SK-N-SH treated with all-trans-retinoic acid at 6 μM for 48 hours (cell line): ENCODE data around the gene ANXA11.

Experiments
- ATAC-seq: fragments of 200-7000 bp; cut with Tn5 transposase; 3 replicates; pipeline ENCODE4 v1.9.1; 2020; ENCODE audit warnings: mild to moderate bottlenecking, moderate library complexity
- ARNTL ChIP-seq: fragments of 450-650 bp; formaldehyde crosslinking; IDR thresholded peaks from 2 replicates; pipeline ENCODE4 v1.5.0; 2020; ENCODE audit warnings: low read depth, mild to moderate bottlenecking, moderate library complexity, borderline replicate concordance
- BACH2 ChIP-seq: fragments of 250-450 bp; sonication (Bioruptor Pico); IDR thresholded peaks from 2 replicates; pipeline ENCODE4 v1.9.0; 2021; ENCODE audit warnings: mild to moderate bottlenecking, borderline replicate concordance
- CREB5 ChIP-seq: fragments of 250-450 bp; sonication (Bioruptor Pico); IDR thresholded peaks from 2 replicates; pipeline ENCODE4 v1.5.1; 2020; ENCODE audit warnings: low read depth, mild to moderate bottlenecking, moderate library complexity
- ESRRG ChIP-seq: fragments of 250-450 bp; sonication (Bioruptor Pico); IDR thresholded peaks from 2 replicates; pipeline ENCODE4 v1.6.1; 2021; ENCODE audit warnings: mild to moderate bottlenecking
- GLIS3 ChIP-seq: fragments of 250-450 bp; sonication (Bioruptor Pico); IDR thresholded peaks from 2 replicates; pipeline ENCODE4 v1.5.0; 2020; ENCODE audit warnings: mild to moderate bottlenecking, moderate library complexity
- ISL1 ChIP-seq: fragments of 250-450 bp; sonication (Bioruptor Pico); IDR thresholded peaks from 2 replicates; pipeline ENCODE4 v2.1.2; 2022; ENCODE audit warnings: mild to moderate bottlenecking, moderate library complexity
- OSR1 ChIP-seq: fragments of 250-450 bp; sonication (Bioruptor Pico); IDR thresholded peaks from 2 replicates; pipeline ENCODE4 v1.8.0; 2022; ENCODE audit warnings: moderate library complexity, mild to moderate bottlenecking, inconsistent platforms
- PATZ1 ChIP-seq: fragments of 250-450 bp; sonication (Bioruptor Pico); IDR thresholded peaks from 2 replicates; pipeline ENCODE4 v1.8.0; 2020; ENCODE audit warnings: mild to moderate bottlenecking, moderate library complexity, borderline replicate concordance
- POU6F1 ChIP-seq: fragments of 250-450 bp; sonication (Bioruptor Pico); IDR thresholded peaks from 2 replicates; pipeline ENCODE4 v1.8.0; 2021; ENCODE audit warnings: low read depth, mild to moderate bottlenecking, moderate library complexity, borderline replicate concordance
- PPARA ChIP-seq: fragments of 250-450 bp; sonication (Bioruptor Pico); IDR thresholded peaks from 2 replicates; pipeline ENCODE4 v1.5.0; 2020; ENCODE audit warnings: mild to moderate bottlenecking, borderline replicate concordance
- RARB ChIP-seq: fragments of 250-450 bp; sonication (Bioruptor Pico); IDR thresholded peaks from 2 replicates; pipeline ENCODE4 v1.8.0; 2021; ENCODE audit warnings: mild to moderate bottlenecking, moderate library complexity
- SNAI2 ChIP-seq: fragments of 250-450 bp; sonication (Bioruptor Pico); IDR thresholded peaks from 2 replicates; pipeline ENCODE4 v1.5.0; 2020; ENCODE audit warnings: mild to moderate bottlenecking, moderate library complexity
- TCF4 ChIP-seq: fragments of 250-450 bp; sonication (Bioruptor Pico); IDR thresholded peaks from 2 replicates; pipeline ENCODE4 v1.8.0; 2021; ENCODE audit warnings: mild to moderate bottlenecking, moderate library complexity, borderline replicate concordance
- TOX ChIP-seq: fragments of 250-450 bp; sonication (Bioruptor Pico); IDR thresholded peaks from 2 replicates; pipeline ENCODE4 v1.8.0; 2021; ENCODE audit warnings: mild to moderate bottlenecking, moderate library complexity, borderline replicate concordance
- TSHZ2 ChIP-seq: fragments of 250-450 bp; sonication (Bioruptor Pico); IDR thresholded peaks from 2 replicates; pipeline ENCODE4 v1.5.0; 2020; ENCODE audit warnings: mild to moderate bottlenecking, moderate library complexity
- ZC3H10 ChIP-seq: fragments of 250-450 bp; sonication (Bioruptor Pico); IDR thresholded peaks from 2 replicates; pipeline ENCODE4 v1.5.1; 2021; ENCODE audit warnings: mild to moderate bottlenecking, moderate library complexity
- ZFP3 ChIP-seq: fragments of 250-450 bp; sonication (Bioruptor Pico); IDR thresholded peaks from 2 replicates; pipeline ENCODE4 v1.5.0; 2020; ENCODE audit warnings: mild to moderate bottlenecking, moderate library complexity
- ZNF565 ChIP-seq: fragments of 450-650 bp; formaldehyde crosslinking; conservative IDR thresholded peaks from 2 replicates; pipeline ENCODE4 v1.5.0; 2020; ENCODE audit warnings: low read depth, mild to moderate bottlenecking, moderate library complexity
- ZNF70 ChIP-seq: fragments of 450-650 bp; formaldehyde crosslinking; IDR thresholded peaks from 2 replicates; pipeline ENCODE4 v1.5.0; 2020; ENCODE audit warnings: mild to moderate bottlenecking, moderate library complexity
- ZNF8 ChIP-seq: fragments of 450-650 bp; formaldehyde crosslinking; IDR thresholded peaks from 2 replicates; pipeline ENCODE4 v1.5.0; 2020; ENCODE audit warnings: mild to moderate bottlenecking, moderate library complexity

The ANXA11 gene

GRCh38 chr10:80126876-80127275 is 78.5 kb downstream of the ANXA11 start:
- ATAC-seq = no peak
- TF ChIP-seq ZFP3 (CRISPR knock-in tag) (no peak), ZNF70 (CRISPR knock-in tag) (no peak), ZNF565 (no peak), BACH2 (CRISPR knock-in tag) (no peak), ARNTL (CRISPR knock-in tag) (no peak), OSR1 (CRISPR knock-in tag) (no peak), PATZ1 (CRISPR knock-in tag) (no peak), ESRRG (CRISPR knock-in tag) (no peak)

GRCh38 chr10:80122746-80123145 is 82.6 kb downstream of the ANXA11 start:
- TF ChIP-seq RARB (CRISPR knock-in tag) = no peak
- TF ChIP-seq GLIS3 (CRISPR knock-in tag) = no peak
- TF ChIP-seq ZC3H10 (CRISPR knock-in tag) = no peak
- TF ChIP-seq ISL1 (CRISPR knock-in tag) = no peak
- TF ChIP-seq ZFP3 (CRISPR knock-in tag) = no peak
- TF ChIP-seq SNAI2 (CRISPR knock-in tag) = no peak
- no peak for TF ChIP-seq ESRRG (CRISPR knock-in tag)
- TF ChIP-seq, all 23 proteins: peak for 0
- no peak for ATAC-seq

- no peak for TF ChIP-seq ZFP3 (CRISPR knock-in tag)
- TF ChIP-seq ISL1 (CRISPR knock-in tag) = no peak
- no peak for TF ChIP-seq POU6F1
- no peak for TF ChIP-seq CREB5 (CRISPR knock-in tag)
- TF ChIP-seq BACH2 (CRISPR knock-in tag) = no peak
- TF ChIP-seq PPARA (CRISPR knock-in tag) = no peak
Observed at GRCh38 chr10:80122110-80122710, 83.1 kb downstream of the ANXA11 start.

GRCh38 chr10:80118669-80119068 is 86.7 kb downstream of the ANXA11 start:
- no peak for ATAC-seq
- TF ChIP-seq ZNF8 (CRISPR knock-in tag) = no peak
- TF ChIP-seq TOX (CRISPR knock-in tag) = no peak

More at GRCh38 chr10:80122110-80122710, 83.1 kb downstream of the ANXA11 start:
- ATAC-seq = no peak

- no peak for TF ChIP-seq ZNF70 (CRISPR knock-in tag)
- TF ChIP-seq ZNF8 (CRISPR knock-in tag) = no peak
- no peak for TF ChIP-seq PPARA (CRISPR knock-in tag)
- no peak for TF ChIP-seq ISL1 (CRISPR knock-in tag)
- no peak for TF ChIP-seq TOX (CRISPR knock-in tag)
- no peak for TF ChIP-seq RARB (CRISPR knock-in tag)
- no peak for TF ChIP-seq TSHZ2
- TF ChIP-seq ZNF565 = no peak
- no peak for TF ChIP-seq CREB5 (CRISPR knock-in tag)
- no peak for TF ChIP-seq TCF4
- TF ChIP-seq, all 23 proteins: peak for 0
- ATAC-seq = no peak
Observed at GRCh38 chr10:80110986-80111385, 94.4 kb downstream of the ANXA11 start.
